HepG2 (cell line): Measurements from ENCODE around the gene SLC35A3. TPM values are rescaled to one million over a fixed set of nuclear protein-coding genes. Genes with fewer than 3 reads are reported as not detected.

Experiments used
- ATAC-seq: fragments of 200-7000 bp; cut with Tn5 transposase; 3 replicates; pipeline ENCODE4 v1.9.1; 2020; ENCODE audit warnings: mild to moderate bottlenecking, moderate library complexity
- BruUV-seq: library from RNA; stranded (reverse); fragments of 400-500 nt; replicated peaks from 2 replicates; lab custom pipeline; 2021; lab: Mats Ljungman, UMichigan
- CTCF ChIA-PET: fragments of 300-600 bp; formaldehyde crosslinking; extraction: SDS; loops from one replicate; lab custom pipeline; 2021; ENCODE audit warnings: low total read pairs, inconsistent platforms, low intra/inter-chr PET ratio; lab: Yijun Ruan, JAX
- POLR2A ChIA-PET: fragments of 350-600 bp; sonication (Branson Sonifier 250); formaldehyde crosslinking; loops from one replicate; lab custom pipeline; 2020; ENCODE audit warnings: antibody characterized with exemption, inconsistent platforms; lab: Yijun Ruan, JAX
- DNase-seq: peaks from one replicate; pipeline ENCODE4 v3.0.0-alpha.2; 2015; ENCODE audit warnings: low spot score
- FAIRE-seq: peaks from 3 replicates; lab custom pipeline; 2011; peaks lifted over from hg19 to GRCh38; lab: Jason Lieb, UNC
- H2AFZ ChIP-seq: one replicate; pipeline ENCODE4 v1.6.1; 2011; ENCODE audit warnings: low read length, inconsistent platforms
- H3K27ac ChIP-seq: fragments of 300-600 bp; 3 replicates; pipeline ENCODE4 v1.8.0; 2011; ENCODE audit warnings: mixed run types, mild to moderate bottlenecking, mixed read lengths, low read length, inconsistent platforms; ENCODE audit not compliant: insufficient read depth; ENCODE audit errors: extremely low read length
- H3K27me3 ChIP-seq, 2 experiments: fragments of 200-600 bp in 1 of 2; 2 replicates in 1 of 2; 3 replicates in 1 of 2; pipeline versions ENCODE4 v1.6.0 to v1.8.0; 2011; ENCODE audit warnings: low read length in 2 of 2, mild to moderate bottlenecking in 2 of 2, moderate library complexity in 2 of 2, inconsistent platforms in 1 of 2; ENCODE audit not compliant: insufficient read depth in 2 of 2, control insufficient read depth in 1 of 2
- H3K36me3 ChIP-seq, 2 experiments: fragments of 200-600 bp in 1 of 2; replicated peaks in 1 of 2; 2 replicates in 1 of 2; 3 replicates in 1 of 2; pipeline versions ENCODE4 v1.5.1 to v1.8.0; 2011; ENCODE audit warnings: low read length in 2 of 2, inconsistent platforms in 1 of 2; ENCODE audit not compliant: insufficient read depth in 2 of 2, control insufficient read depth in 1 of 2
- H3K4me1 ChIP-seq: 2 replicates; pipeline ENCODE4 v1.5.1; 2012; ENCODE audit warnings: low read length, inconsistent platforms; ENCODE audit not compliant: insufficient read depth
- H3K4me2 ChIP-seq: 2 replicates; pipeline ENCODE4 v1.6.0; 2011; ENCODE audit warnings: low read depth, low read length, inconsistent platforms
- H3K4me3 ChIP-seq, 3 experiments: fragments of 200-600 bp in 1 of 3; sonication (generic), shearing (Covaris generic) in 1 of 3; replicated peaks in 1 of 3; 2 replicates each; pipeline ENCODE4 v1.5.1; 2011 to 2016; ENCODE audit warnings: low read length in 3 of 3, inconsistent platforms in 2 of 3, low read depth in 2 of 3, mild to moderate bottlenecking in 2 of 3, control low read depth in 1 of 3, mixed read lengths in 1 of 3; ENCODE audit not compliant: insufficient read depth in 1 of 3
- H3K79me2 ChIP-seq: one replicate; pipeline ENCODE4 v1.6.1; 2011; ENCODE audit warnings: low read length, inconsistent platforms; ENCODE audit not compliant: insufficient read depth
- H3K9ac ChIP-seq: 2 replicates; pipeline ENCODE4 v1.6.0; 2011; ENCODE audit warnings: mild to moderate bottlenecking, low read depth, low read length, inconsistent platforms; ENCODE audit not compliant: insufficient read depth
- H3K9me3 ChIP-seq: 2 replicates; pipeline ENCODE4 v1.5.1; 2012; ENCODE audit warnings: mild to moderate bottlenecking, low read length
- H4K20me1 ChIP-seq: 2 replicates; pipeline ENCODE4 v1.6.0; 2011; ENCODE audit warnings: inconsistent platforms, mild to moderate bottlenecking, low read length, moderate library complexity; ENCODE audit not compliant: insufficient read depth
- ATF7 ChIP-seq, 2 experiments: fragments of 450-650 bp in 1 of 2; sonication (generic) in 1 of 2; formaldehyde crosslinking in 1 of 2; IDR thresholded peaks; 2 replicates each; pipeline versions ENCODE4 v1.4.0 to v1.6.1; 2016 to 2020; ENCODE audit warnings: antibody characterized with exemption in 1 of 2, mild to moderate bottlenecking in 1 of 2, missing genetic modification reagents in 1 of 2
- HNRNPLL ChIP-seq: fragments of 200-400 bp; formaldehyde crosslinking; IDR thresholded peaks from 2 replicates; pipeline ENCODE4 v1.6.1; 2017; ENCODE audit warnings: mild to moderate bottlenecking, low read depth, low read length; ENCODE audit not compliant: poor library complexity, severe bottlenecking
- MAFF ChIP-seq: IDR thresholded peaks from 2 replicates; pipeline ENCODE4 v1.6.1; 2011; ENCODE audit warnings: low read depth, low read length, improper control_type of control experiment
- MAFK ChIP-seq, 2 experiments: IDR thresholded peaks in 1 of 2; conservative IDR thresholded peaks in 1 of 2; 2 replicates each; pipeline ENCODE4 v1.6.1; 2011; ENCODE audit warnings: improper control_type of control experiment in 2 of 2, low read length in 2 of 2
- NBN ChIP-seq: fragments of 450-650 bp; conservative IDR thresholded peaks from 2 replicates; pipeline ENCODE4 v1.6.1; 2017
- NFYB ChIP-seq: sonication (generic); formaldehyde crosslinking; IDR thresholded peaks from 2 replicates; pipeline ENCODE4 v1.4.0; 2020; ENCODE audit warnings: missing genetic modification reagents
- NPAS2 ChIP-seq: sonication (generic); formaldehyde crosslinking; IDR thresholded peaks from 2 replicates; pipeline ENCODE4 v1.8.0; 2022; ENCODE audit warnings: mild to moderate bottlenecking, missing genetic modification reagents, borderline replicate concordance
- POLR2AphosphoS5 ChIP-seq: IDR thresholded peaks from 2 replicates; pipeline ENCODE4 v1.6.1; 2012; ENCODE audit warnings: low read depth, low read length
- ZIK1 ChIP-seq: sonication (generic); formaldehyde crosslinking; IDR thresholded peaks from 2 replicates; pipeline ENCODE4 v1.5.0; 2020; ENCODE audit warnings: mild to moderate bottlenecking, low read depth, missing genetic modification reagents, borderline replicate concordance
- ZNF713 ChIP-seq: sonication (generic); formaldehyde crosslinking; IDR thresholded peaks from 2 replicates; pipeline ENCODE4 v1.4.0; 2020; ENCODE audit warnings: mild to moderate bottlenecking, missing genetic modification reagents
- ZNF766 ChIP-seq: sonication (generic); formaldehyde crosslinking; IDR thresholded peaks from 2 replicates; pipeline ENCODE4 v1.5.0; 2020; ENCODE audit warnings: missing genetic modification reagents, borderline replicate concordance
- WGBS: methylation state at CpG from one replicate; pipeline ENCODE4 v1.1.6; 2017; ENCODE audit warnings: low lambda C conversion rate; 5-methylcytosine and 5-hydroxymethylcytosine counted together
- in situ Hi-C: cut with HindIII; loops from 2 replicates; pipeline ENCODE4 v1.10.0; 2017; ENCODE audit warnings: low pct_unique_long_range_greater_than_20kb; ENCODE audit not compliant: extremely low pct_ligation_motif_present
- intact Hi-C: fragments of 100-400 bp; cut with micrococcal nuclease; formaldehyde crosslinking; loops from one replicate; pipeline ENCODE4 v1.10.0; 2022; ENCODE audit not compliant: unreplicated experiment
- polyA plus RNA-seq, 8 experiments: library from polyadenylated mRNA; depleted of rRNA in 3 of 8; stranded (reverse) in 7 of 8; unstranded in 1 of 8; fragments of >200 nt; fragmentation: Illumina TruSeq in 4 of 8; extraction: Trizol in 4 of 8; gene quantifications; 2 replicates each; pipeline versions ENCODE4 v1.2.1 to v1.2.3, GENCODE V29; 2011 to 2016; ENCODE audit warnings: low read depth in 4 of 8, missing spikeins in 1 of 8, mixed read lengths in 1 of 8; ENCODE audit not compliant: insufficient read depth in 1 of 8
- total RNA-seq, 5 experiments: library from RNA; depleted of rRNA; stranded (reverse); fragments of >200 nt; fragmentation: Illumina TruSeq; extraction: Trizol; gene quantifications; 2 replicates each; pipeline ENCODE4 v1.2.3, GENCODE V29; 2016; ENCODE audit warnings: low read depth in 1 of 5
- TF ChIP-seq, protein P1 (sequence below): sonication (generic); formaldehyde crosslinking; IDR thresholded peaks from 2 replicates; pipeline ENCODE4 v1.4.0; 2020; ENCODE audit warnings: missing genetic modification reagents
- TF ChIP-seq, protein P2 (sequence below): sonication (generic); formaldehyde crosslinking; IDR thresholded peaks from 2 replicates; pipeline ENCODE4 v1.9.0; 2022; ENCODE audit warnings: low read depth, missing genetic modification reagents
- TF ChIP-seq, protein P3 (sequence below): sonication (generic); formaldehyde crosslinking; IDR thresholded peaks from 2 replicates; pipeline ENCODE4 v1.5.1; 2020; ENCODE audit warnings: mild to moderate bottlenecking, missing genetic modification reagents

SLC35A3 gene
- total and polyA plus RNA-seq, 2 of the 13 experiments (the other 11 are each of a cell fraction or from before 2014, with no cell fraction given), result 11.2 to 24.9 TPM

DNA sequence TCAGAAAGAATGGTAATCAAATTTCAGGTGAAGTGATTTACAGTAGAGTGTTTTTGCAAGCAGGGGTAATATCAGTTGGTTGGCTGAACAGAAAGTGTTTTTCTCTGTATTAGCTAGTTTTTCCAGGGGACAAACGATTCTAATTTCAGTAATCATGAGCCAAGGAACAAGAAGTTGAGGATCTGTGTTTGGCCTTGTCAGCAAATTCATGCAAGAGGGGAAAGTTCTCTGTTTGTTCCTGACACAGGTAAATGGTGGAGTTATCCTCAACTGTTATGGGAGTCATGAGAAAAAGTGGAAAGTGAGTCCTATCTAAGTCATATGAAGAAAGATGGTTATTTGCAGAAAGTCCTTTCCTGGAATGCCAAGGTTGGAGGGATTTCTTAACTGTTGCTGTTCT, 24.6 kb upstream of the SLC35A3 start:
- BruUV-seq, result no TSS peak
- FAIRE-seq (no peak), DNase-seq (no peak), ATAC-seq (no peak)
- 28% methylated on average over 1 of the region's 1 CpG for WGBS
- no peak overlapping the region for H3K27ac ChIP-seq
- no peak overlapping the region for H3K4me2 ChIP-seq
- no peak overlapping the region for H2AFZ ChIP-seq
- H3K79me2 ChIP-seq, result no peaks in the 10 kb centered on the region
- ChIA-PET POLR2A (no interaction called here), CTCF (no interaction called here)
- H3K9me3 ChIP-seq, result no peaks in the 10 kb centered on the region
- no peak overlapping the region for H3K4me3 ChIP-seq
- H4K20me1 ChIP-seq, result no peaks in the 10 kb centered on the region
- no peaks in the 10 kb centered on the region for H3K4me1 ChIP-seq
- in situ Hi-C loops, result no loop called here
- TF ChIP-seq NPAS2 (CRISPR knock-in tag), result no peak
- no peak for TF ChIP-seq NFYB
- no peak for TF ChIP-seq NBN
- TF ChIP-seq MAFF, result peak; percentile 86
- peak; percentile 89 to 92 for TF ChIP-seq MAFK (conservative IDR thresholded peaks at IDR 0.05 in 1 of 2, IDR thresholded peaks at IDR 0.05 in 1 of 2; ENCODE audit: low read length in 2 of 2)
- TF ChIP-seq ZNF766 (CRISPR knock-in tag), result no peak
- TF ChIP-seq, protein P1, sequence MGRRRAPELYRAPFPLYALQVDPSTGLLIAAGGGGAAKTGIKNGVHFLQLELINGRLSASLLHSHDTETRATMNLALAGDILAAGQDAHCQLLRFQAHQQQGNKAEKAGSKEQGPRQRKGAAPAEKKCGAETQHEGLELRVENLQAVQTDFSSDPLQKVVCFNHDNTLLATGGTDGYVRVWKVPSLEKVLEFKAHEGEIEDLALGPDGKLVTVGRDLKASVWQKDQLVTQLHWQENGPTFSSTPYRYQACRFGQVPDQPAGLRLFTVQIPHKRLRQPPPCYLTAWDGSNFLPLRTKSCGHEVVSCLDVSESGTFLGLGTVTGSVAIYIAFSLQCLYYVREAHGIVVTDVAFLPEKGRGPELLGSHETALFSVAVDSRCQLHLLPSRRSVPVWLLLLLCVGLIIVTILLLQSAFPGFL, result no peak
- TF ChIP-seq, all 625 proteins: peak for 2
- Histone ChIP-seq H3K36me3 (no peaks in the 10 kb centered on the region), H3K27me3 (no peaks in the 10 kb centered on the region), H3K9ac (no peak overlapping the region)
- intact Hi-C loops, result no loop called here

DNA sequence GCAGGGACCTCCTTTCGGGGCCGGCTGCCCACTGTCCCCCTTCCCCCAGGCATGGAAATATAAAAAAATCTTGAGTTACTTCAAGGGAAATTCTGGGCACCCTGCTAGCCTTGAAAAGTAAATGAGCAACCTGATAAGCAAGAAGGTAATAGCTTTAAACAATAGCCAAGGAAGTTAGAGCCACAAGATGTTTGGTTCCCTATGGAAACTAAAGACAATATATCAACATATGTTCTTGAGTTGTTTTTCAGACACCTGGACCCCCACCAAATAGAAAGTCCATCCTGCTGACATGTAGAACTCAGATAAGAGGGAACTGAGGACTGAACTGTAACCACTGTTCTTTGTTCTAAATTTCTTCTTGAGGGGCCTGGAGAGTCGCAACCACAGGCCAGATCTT, 19.3 kb upstream of the SLC35A3 start:
- FAIRE-seq (no peak), ATAC-seq (no peak), DNase-seq (no peak)
- ChIA-PET POLR2A (no interaction called here), CTCF (no interaction called here)
- Histone ChIP-seq H3K36me3 (no peaks in the 10 kb centered on the region), H3K4me2 (no peak overlapping the region), H3K9me3 (no peaks in the 10 kb centered on the region), H3K27ac (no peak overlapping the region), H3K79me2 (no peaks in the 10 kb centered on the region), H3K27me3 (no peaks in the 10 kb centered on the region), H3K4me3 (no peak overlapping the region), H4K20me1 (no peaks in the 10 kb centered on the region), H2AFZ (no peak overlapping the region), H3K4me1 (no peaks in the 10 kb centered on the region), H3K9ac (no peak overlapping the region)
- intact Hi-C loops (no loop called here), in situ Hi-C loops (no loop called here)
- WGBS, result 85% methylated on average over 3 of the region's 3 CpGs
- BruUV-seq, result no TSS peak
- no peak for TF ChIP-seq ZNF713 (CRISPR knock-in tag)
- TF ChIP-seq, protein P2, sequence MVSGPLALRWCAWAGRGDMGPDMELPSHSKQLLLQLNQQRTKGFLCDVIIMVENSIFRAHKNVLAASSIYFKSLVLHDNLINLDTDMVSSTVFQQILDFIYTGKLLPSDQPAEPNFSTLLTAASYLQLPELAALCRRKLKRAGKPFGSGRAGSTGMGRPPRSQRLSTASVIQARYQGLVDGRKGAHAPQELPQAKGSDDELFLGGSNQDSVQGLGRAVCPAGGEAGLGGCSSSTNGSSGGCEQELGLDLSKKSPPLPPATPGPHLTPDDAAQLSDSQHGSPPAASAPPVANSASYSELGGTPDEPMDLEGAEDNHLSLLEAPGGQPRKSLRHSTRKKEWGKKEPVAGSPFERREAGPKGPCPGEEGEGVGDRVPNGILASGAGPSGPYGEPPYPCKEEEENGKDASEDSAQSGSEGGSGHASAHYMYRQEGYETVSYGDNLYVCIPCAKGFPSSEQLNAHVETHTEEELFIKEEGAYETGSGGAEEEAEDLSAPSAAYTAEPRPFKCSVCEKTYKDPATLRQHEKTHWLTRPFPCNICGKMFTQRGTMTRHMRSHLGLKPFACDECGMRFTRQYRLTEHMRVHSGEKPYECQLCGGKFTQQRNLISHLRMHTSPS (CRISPR knock-in tag), result no peak
- no peak for TF ChIP-seq HNRNPLL
- no peak for TF ChIP-seq ZIK1 (CRISPR knock-in tag)
- TF ChIP-seq, protein P3, sequence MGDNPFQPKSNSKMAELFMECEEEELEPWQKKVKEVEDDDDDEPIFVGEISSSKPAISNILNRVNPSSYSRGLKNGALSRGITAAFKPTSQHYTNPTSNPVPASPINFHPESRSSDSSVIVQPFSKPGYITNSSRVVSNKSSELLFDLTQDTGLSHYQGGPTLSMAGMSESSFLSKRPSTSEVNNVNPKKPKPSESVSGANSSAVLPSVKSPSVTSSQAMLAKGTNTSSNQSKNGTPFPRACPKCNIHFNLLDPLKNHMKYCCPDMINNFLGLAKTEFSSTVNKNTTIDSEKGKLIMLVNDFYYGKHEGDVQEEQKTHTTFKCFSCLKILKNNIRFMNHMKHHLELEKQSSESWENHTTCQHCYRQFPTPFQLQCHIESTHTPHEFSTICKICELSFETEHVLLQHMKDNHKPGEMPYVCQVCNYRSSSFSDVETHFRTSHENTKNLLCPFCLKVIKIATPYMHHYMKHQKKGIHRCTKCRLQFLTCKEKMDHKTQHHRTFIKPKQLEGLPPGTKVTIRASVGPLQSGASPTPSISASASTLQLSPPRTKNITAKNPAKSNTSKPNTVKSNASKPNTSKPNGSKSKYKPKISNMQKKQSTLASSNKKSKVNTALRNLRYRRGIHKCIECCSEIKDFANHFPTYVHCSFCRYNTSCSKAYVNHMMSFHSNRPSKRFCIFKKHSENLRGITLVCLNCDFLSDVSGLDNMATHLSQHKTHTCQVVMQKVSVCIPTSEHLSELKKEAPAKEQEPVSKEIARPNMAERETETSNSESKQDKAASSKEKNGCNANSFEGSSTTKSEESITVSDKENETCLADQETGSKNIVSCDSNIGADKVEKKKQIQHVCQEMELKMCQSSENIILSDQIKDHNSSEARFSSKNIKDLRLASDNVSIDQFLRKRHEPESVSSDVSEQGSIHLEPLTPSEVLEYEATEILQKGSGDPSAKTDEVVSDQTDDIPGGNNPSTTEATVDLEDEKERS (CRISPR knock-in tag), result no peak
- TF ChIP-seq POLR2AphosphoS5, result no peak
- TF ChIP-seq ATF7 (IDR thresholded peaks at IDR 0.05), result no peak
- no peak for TF ChIP-seq ATF7 (CRISPR knock-in tag; IDR thresholded peaks at IDR 0.05)
